HCT116 (cell line): Measurements from ENCODE around the gene HBA1.

ENCODE experiments used
- EZH2 ChIP-seq: fragments of 200-600 bp; sonication (generic); IDR thresholded peaks from 2 replicates; pipeline ENCODE4 v1.6.1; 2017; ENCODE audit warnings: antibody characterized with exemption, mixed run types
- TF ChIP-seq, protein P1 (sequence below), 3 experiments: fragments of 200-600 bp in 1 of 3; sonication (generic) in 1 of 3; IDR thresholded peaks in 2 of 3; conservative IDR thresholded peaks in 1 of 3; 2 replicates each; pipeline ENCODE4 v1.5.1; 2012 to 2017; ENCODE audit warnings: low read depth in 2 of 3, low read length in 2 of 3, antibody characterized with exemption in 1 of 3, borderline replicate concordance in 1 of 3, control low read depth in 1 of 3, mild to moderate bottlenecking in 1 of 3, mixed read lengths in 1 of 3, mixed run types in 1 of 3, moderate library complexity in 1 of 3; ENCODE audit not compliant: insufficient read depth in 1 of 3
- TF ChIP-seq, protein P2 (sequence below): IDR thresholded peaks from 2 replicates; pipeline ENCODE4 v1.6.1; 2012

DNA sequence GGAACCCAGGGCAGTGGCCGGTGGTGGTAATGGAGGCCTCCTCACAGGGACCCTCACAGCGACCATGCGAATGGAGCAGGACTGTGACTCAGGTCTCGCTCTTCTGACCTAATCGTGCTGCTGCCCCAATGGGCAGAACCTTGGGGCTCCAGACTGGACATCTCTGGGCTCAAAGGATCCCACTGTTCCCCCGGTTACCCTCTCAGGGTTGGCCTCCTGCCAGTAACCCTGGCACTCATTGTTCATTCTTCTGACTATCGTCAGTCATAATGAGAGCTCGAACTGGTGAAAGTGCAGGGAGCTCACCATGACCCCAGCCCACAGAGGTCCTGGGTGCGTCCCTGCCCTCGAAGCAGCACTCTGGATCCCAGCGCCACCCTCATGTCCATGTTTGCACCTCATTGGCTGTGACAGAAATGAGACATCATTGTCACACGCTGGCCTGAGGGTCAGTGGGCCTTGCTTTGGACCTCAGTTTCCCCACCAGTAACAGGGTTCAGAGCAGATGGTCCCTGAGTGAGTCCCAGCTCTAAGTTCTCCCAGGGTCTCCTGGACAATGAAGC is 34.0 kb upstream of the HBA1 start:
- TF ChIP-seq, protein P1, sequence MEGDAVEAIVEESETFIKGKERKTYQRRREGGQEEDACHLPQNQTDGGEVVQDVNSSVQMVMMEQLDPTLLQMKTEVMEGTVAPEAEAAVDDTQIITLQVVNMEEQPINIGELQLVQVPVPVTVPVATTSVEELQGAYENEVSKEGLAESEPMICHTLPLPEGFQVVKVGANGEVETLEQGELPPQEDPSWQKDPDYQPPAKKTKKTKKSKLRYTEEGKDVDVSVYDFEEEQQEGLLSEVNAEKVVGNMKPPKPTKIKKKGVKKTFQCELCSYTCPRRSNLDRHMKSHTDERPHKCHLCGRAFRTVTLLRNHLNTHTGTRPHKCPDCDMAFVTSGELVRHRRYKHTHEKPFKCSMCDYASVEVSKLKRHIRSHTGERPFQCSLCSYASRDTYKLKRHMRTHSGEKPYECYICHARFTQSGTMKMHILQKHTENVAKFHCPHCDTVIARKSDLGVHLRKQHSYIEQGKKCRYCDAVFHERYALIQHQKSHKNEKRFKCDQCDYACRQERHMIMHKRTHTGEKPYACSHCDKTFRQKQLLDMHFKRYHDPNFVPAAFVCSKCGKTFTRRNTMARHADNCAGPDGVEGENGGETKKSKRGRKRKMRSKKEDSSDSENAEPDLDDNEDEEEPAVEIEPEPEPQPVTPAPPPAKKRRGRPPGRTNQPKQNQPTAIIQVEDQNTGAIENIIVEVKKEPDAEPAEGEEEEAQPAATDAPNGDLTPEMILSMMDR (IDR thresholded peaks at IDR 0.05 in 2 of 3, conservative IDR thresholded peaks at IDR 0.05 in 1 of 3; ENCODE audit: borderline replicate concordance in 1 of 3, insufficient read depth in 1 of 3, low read depth in 2 of 3, low read length in 2 of 3) = no peak
- TF ChIP-seq EZH2 = no peak
- TF ChIP-seq, protein P2, sequence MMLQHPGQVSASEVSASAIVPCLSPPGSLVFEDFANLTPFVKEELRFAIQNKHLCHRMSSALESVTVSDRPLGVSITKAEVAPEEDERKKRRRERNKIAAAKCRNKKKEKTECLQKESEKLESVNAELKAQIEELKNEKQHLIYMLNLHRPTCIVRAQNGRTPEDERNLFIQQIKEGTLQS = no peak
